ENCODE results near the gene GRN. TPM values are rescaled to one million over a fixed set of nuclear protein-coding genes. Genes with fewer than 3 reads are reported as not detected.

The GRN gene
- total and polyA plus RNA-seq, 9 of the 15 experiments (the other 6 are each of a cell fraction or from before 2014, with no cell fraction given), result 5.4 to 75.3 (median 20.7) TPM

- peak in 2 of 4 experiments; percentile 74 to 89 for DNase-seq (ENCODE audit: extremely low read depth in 1 of 4, low spot score in 3 of 4)
- Histone ChIP-seq H3K9me1 (ENCODE audit: control insufficient read depth, insufficient read depth, low read length) (no peaks in the 10 kb centered on the region), H3K27ac (ENCODE audit: extremely low read depth, low read depth, low read length) (peak overlapping the region; percentile 79), H3K79me2 (ENCODE audit: control insufficient read depth, insufficient read depth, low read length) (peaks cover 7% of the 10 kb centered on the region; the same call in 2 of the 3 replicates), H4K20me1 (replicated peaks; ENCODE audit: control insufficient read depth, insufficient read depth, low read length) (no peaks in the 10 kb centered on the region), H3K9ac (ENCODE audit: insufficient read depth in 1 of 2, low read depth in 2 of 2, low read length in 2 of 2) (peak overlapping the region in 1 of 2 experiments; percentile 39; a peak in 2 of 4 replicates), H3K4me3 (no peak overlapping the region; the same call in 1 of the 2 replicates), H3K9me3 (replicated peaks; ENCODE audit: control insufficient read depth, insufficient read depth, low read depth, low read length) (no peaks in the 10 kb centered on the region), H3K36me3 (ENCODE audit: control insufficient read depth, insufficient read depth, low read length) (no peaks in the 10 kb centered on the region), H3K4me1 (replicated peaks in 1 of 2; ENCODE audit: control insufficient read depth in 2 of 2, insufficient read depth in 2 of 2, low read length in 2 of 2) (peaks cover 38 to 56% of the 10 kb centered on the region in 2 experiments), H3K4me2 (ENCODE audit: insufficient read depth, low read length) (peak overlapping the region; percentile 63), H2AFZ (ENCODE audit: low read depth, low read length) (peak overlapping the region; percentile 89), H3K27me3 (ENCODE audit: control insufficient read depth in 2 of 2, insufficient read depth in 2 of 2, low read length in 2 of 2) (no peaks in the 10 kb centered on the region)
- in situ Hi-C loops (cut with MboI), result no loop called here
- POLR2A ChIA-PET, result interaction anchor here (0.6 to 1.4 kb wide), 7 partner anchors 14 to 266 kb away, joined by 3 to 6 read pairs (median 3); partner anchors contain the start of gene FAM171A2
- peak; percentile 60 for ATAC-seq
- intact Hi-C loops (cut with micrococcal nuclease), result loop anchor here (5.0 kb wide), 1 partner anchor 113 kb away; the partner anchor contains the start of gene GPATCH8
- CTCF ChIA-PET (ENCODE audit: low intra/inter-chr PET ratio), result no interaction called here
- 6% methylated on average over 6 of the region's 6 CpGs for WGBS (ENCODE audit: insufficient coverage, low coverage, missing lambda C conversion rate)
- peak; percentile 83 for FAIRE-seq
- no TSS peak for BruUV-seq (replicated peaks)
- no peak for TF ChIP-seq C11orf30 (IDR thresholded peaks at IDR 0.05; ENCODE audit: low read depth)
- 0 out of 2 replicates have a peak, but pooled peaks have one; percentile 12 for TF ChIP-seq HBP1 (CRISPR knock-in tag; IDR thresholded peaks at IDR 0.05)
- TF ChIP-seq NFIC (IDR thresholded peaks at IDR 0.05), result peak; percentile 88
- TF ChIP-seq ZNF197 (CRISPR knock-in tag; IDR thresholded peaks at IDR 0.05; ENCODE audit: low read depth), result no peak
- TF ChIP-seq, protein P1, sequence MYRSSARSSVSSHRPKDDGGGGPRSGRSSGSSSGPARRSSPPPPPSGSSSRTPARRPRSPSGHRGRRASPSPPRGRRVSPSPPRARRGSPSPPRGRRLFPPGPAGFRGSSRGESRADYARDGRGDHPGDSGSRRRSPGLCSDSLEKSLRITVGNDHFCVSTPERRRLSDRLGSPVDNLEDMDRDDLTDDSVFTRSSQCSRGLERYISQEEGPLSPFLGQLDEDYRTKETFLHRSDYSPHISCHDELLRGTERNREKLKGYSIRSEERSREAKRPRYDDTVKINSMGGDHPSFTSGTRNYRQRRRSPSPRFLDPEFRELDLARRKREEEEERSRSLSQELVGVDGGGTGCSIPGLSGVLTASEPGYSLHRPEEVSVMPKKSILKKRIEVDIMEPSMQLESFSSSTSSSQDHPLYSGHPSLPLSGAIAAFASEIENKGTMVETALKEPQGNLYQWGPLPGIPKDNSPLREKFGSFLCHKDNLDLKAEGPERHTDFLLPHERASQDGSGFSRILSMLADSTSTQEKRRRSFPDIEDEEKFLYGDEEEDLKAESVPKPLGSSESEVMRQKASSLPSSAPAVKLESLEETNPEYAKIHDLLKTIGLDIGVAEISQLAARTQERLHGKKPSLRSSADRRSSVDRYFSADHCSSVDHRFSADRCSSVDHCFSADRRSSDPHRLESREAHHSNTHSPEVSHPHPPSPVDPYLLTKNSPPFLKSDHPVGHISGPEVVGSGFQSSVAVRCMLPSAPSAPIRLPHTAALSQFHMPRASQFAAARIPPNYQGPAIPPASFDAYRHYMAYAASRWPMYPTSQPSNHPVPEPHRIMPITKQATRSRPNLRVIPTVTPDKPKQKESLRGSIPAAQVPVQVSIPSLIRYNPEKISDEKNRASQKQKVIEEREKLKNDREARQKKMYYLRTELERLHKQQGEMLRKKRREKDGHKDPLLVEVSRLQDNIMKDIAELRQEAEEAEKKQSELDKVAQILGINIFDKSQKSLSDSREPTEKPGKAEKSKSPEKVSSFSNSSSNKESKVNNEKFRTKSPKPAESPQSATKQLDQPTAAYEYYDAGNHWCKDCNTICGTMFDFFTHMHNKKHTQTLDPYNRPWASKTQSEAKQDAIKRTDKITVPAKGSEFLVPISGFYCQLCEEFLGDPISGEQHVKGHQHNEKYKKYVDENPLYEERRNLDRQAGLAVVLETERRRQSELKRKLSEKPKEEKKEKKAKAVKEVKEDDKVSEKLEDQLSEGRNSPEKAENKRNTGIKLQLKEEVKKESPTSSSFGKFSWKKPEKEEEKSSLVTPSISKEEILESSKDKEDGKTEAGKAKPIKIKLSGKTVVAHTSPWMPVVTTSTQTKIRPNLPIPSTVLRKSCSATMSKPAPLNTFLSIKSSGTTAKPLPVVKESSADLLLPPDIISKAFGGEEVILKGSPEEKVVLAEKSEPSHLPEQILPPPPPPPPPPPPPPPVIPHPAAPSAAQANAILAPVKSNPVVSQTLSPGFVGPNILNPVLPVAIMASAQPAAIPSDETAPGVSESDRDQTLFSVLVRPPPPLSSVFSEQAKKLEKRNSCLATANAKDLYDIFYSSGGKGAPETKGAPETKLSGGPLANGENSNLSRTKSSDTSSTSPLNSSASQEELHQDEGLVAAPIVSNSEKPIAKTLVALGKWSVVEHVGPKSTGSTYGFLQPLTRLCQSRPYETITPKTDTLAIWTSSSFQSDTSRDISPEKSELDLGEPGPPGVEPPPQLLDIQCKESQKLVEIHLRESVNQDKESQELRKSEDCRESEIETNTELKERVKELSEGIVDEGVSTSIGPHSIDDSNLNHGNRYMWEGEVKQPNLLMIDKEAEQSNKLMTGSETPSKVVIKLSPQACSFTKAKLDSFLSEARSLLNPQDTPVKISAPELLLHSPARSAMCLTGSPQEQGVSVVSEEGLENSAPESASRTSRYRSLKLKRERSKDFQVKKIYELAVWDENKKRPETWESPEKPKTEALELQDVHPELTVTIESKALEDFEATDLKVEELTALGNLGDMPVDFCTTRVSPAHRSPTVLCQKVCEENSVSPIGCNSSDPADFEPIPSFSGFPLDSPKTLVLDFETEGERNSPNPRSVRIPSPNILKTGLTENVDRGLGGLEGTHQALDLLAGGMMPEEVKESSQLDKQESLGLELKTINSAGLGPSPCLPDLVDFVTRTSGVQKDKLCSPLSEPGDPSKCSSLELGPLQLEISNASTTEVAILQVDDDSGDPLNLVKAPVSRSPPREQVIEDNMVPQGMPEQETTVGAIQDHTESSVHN (IDR thresholded peaks at IDR 0.05; ENCODE audit: borderline replicate concordance in 1 of 2, low read depth in 1 of 2), result no peak
- TF ChIP-seq PTTG1 (tag; IDR thresholded peaks at IDR 0.05; ENCODE audit: low read depth), result no peak
- TF ChIP-seq SMARCE1 (IDR thresholded peaks at IDR 0.05), result no peak; the same call in 1 of the 2 replicates
- TF ChIP-seq MIER1 (IDR thresholded peaks at IDR 0.05; ENCODE audit: low read depth), result no peak
- TF ChIP-seq ZNF133 (CRISPR knock-in tag; IDR thresholded peaks at IDR 0.05), result no peak
- no peak for TF ChIP-seq SMAD3 (CRISPR knock-in tag; conservative IDR thresholded peaks at IDR 0.05)
- TF ChIP-seq XRCC5 (IDR thresholded peaks at IDR 0.05; ENCODE audit: low read depth, low read length), result no peak
- TF ChIP-seq PRPF4 (IDR thresholded peaks at IDR 0.05; ENCODE audit: insufficient read depth, low read depth, low read length, poor library complexity, severe bottlenecking), result no peak
- TF ChIP-seq THRAP3 (IDR thresholded peaks at IDR 0.05; ENCODE audit: borderline replicate concordance), result no peak
These were observed 44.7 kb downstream of the GRN start for GRCh38 chr17:44389723-44390202.

All from K562 (cell line).